Nucleus accumbens (tissue), 56 donors: ENCODE results near the gene DNAH9.

ENCODE experiments used
- DNase-seq, 56 donors: peaks; one replicate each; lab custom pipeline; 2025; lab: John Stamatoyannopoulos, UW

DNAH9 gene

GRCh38 chr17:11608396-11608795, 10.1 kb downstream of the DNAH9 start:
- DNase-seq: peak in 3 of 56 donors; percentile 0 to 16 (median 1)

- DNase-seq: no peak
Observed at GRCh38 chr17:11610999-11611566, 12.8 kb downstream of the DNAH9 start.

GRCh38 chr17:11612956-11613355, 14.7 kb downstream of the DNAH9 start:
- DNase-seq: no peak

GRCh38 chr17:11618861-11619566, 20.7 kb downstream of the DNAH9 start:
- DNase-seq: peak in 3 of 56 donors; percentile 1 to 57 (median 8)

GRCh38 chr17:11622492-11622891, 24.2 kb downstream of the DNAH9 start:
- no peak for DNase-seq

- no peak for DNase-seq
Observed at GRCh38 chr17:11624976-11625375, 26.7 kb downstream of the DNAH9 start.

- DNase-seq: no peak
Observed at GRCh38 chr17:11625878-11626277, 27.6 kb downstream of the DNAH9 start.

- no peak for DNase-seq
Observed at GRCh38 chr17:11627301-11627940, 29.2 kb downstream of the DNAH9 start.

- DNase-seq: peak in 10 of 56 donors; percentile 1 to 39 (median 6)
Observed at GRCh38 chr17:11628374-11628773, 30.1 kb downstream of the DNAH9 start.

- peak in 11 of 56 donors; percentile 1 to 64 (median 6) for DNase-seq
Observed at GRCh38 chr17:11628831-11629230, 30.6 kb downstream of the DNAH9 start.

- no peak for DNase-seq
Observed at GRCh38 chr17:11636771-11637170, 38.5 kb downstream of the DNAH9 start.

- no peak for DNase-seq
Observed at GRCh38 chr17:11637796-11638195, 39.5 kb downstream of the DNAH9 start.

- no peak for DNase-seq
Observed at GRCh38 chr17:11638700-11639265, 40.5 kb downstream of the DNAH9 start.

GRCh38 chr17:11639736-11640462, 41.6 kb downstream of the DNAH9 start:
- DNase-seq: no peak

GRCh38 chr17:11640463-11640814, 42.2 kb downstream of the DNAH9 start:
- no peak for DNase-seq

- no peak for DNase-seq
Observed at GRCh38 chr17:11641521-11642275, 43.4 kb downstream of the DNAH9 start.

GRCh38 chr17:11642655-11643054, 44.4 kb downstream of the DNAH9 start:
- DNase-seq: no peak

- DNase-seq: no peak
Observed at GRCh38 chr17:11643851-11644250, 45.6 kb downstream of the DNAH9 start.

- peak in 50 of 56 donors; percentile 5 to 85 (median 55) for DNase-seq
Observed at GRCh38 chr17:11644265-11645212, 46.3 kb downstream of the DNAH9 start.
